Measurements from ENCODE around the gene NFATC2.

NFATC2 gene

DNA sequence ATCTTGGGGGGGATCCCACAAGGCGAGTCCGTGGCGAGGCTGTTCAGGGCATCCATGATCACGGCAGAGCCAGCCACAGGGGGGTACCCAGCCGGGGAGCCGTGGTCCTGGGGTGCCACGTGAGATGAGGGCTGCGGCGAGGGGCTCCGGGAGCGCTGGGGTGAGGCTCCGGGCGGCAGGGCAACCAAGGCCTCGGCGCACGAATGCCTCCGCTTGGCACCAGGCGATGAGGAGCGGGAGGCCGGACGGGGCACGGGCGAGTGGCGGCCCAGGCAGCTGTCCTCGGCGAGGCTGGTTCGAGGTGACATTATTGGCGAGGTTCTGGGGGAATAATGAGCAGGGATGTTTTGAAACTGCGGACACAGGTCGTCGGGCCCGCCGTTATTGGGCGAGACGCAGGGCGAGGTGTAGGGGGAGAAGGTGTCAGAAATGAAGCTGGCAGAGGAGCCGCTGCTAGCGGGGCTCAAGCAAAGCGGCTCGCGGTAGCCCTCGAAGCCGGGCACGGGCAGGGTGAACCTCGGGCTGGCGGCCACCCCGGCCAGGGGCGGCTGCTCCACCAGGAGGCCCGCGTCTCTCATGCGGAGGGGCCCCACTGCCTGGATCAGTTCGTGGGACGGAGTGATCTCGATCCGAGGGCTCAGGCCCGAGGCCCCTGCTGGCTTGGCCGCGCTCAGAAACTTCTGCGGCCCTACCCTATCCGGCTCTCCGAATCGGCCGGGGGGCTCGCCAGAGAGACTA, 19.1 kb downstream of the NFATC2 start:
- no peak overlapping the region for H3K4me3 ChIP-seq (ENCODE audit: severe bottlenecking)
- no peak overlapping the region for H3K27ac ChIP-seq (ENCODE audit: poor library complexity, severe bottlenecking)
- H3K36me3 ChIP-seq (ENCODE audit: low read depth), result no peaks in the 10 kb centered on the region
- DNase-seq (ENCODE audit: low spot score) (no peak), ATAC-seq (ENCODE audit: low read depth) (no peak)
- no peaks in the 10 kb centered on the region for H3K27me3 ChIP-seq (ENCODE audit: insufficient read depth, poor library complexity, severe bottlenecking)
- H3K9me3 ChIP-seq (ENCODE audit: severe bottlenecking), result no peaks in the 10 kb centered on the region
- TF ChIP-seq, protein P1, sequence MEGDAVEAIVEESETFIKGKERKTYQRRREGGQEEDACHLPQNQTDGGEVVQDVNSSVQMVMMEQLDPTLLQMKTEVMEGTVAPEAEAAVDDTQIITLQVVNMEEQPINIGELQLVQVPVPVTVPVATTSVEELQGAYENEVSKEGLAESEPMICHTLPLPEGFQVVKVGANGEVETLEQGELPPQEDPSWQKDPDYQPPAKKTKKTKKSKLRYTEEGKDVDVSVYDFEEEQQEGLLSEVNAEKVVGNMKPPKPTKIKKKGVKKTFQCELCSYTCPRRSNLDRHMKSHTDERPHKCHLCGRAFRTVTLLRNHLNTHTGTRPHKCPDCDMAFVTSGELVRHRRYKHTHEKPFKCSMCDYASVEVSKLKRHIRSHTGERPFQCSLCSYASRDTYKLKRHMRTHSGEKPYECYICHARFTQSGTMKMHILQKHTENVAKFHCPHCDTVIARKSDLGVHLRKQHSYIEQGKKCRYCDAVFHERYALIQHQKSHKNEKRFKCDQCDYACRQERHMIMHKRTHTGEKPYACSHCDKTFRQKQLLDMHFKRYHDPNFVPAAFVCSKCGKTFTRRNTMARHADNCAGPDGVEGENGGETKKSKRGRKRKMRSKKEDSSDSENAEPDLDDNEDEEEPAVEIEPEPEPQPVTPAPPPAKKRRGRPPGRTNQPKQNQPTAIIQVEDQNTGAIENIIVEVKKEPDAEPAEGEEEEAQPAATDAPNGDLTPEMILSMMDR (IDR thresholded peaks at IDR 0.05; ENCODE audit: poor library complexity, severe bottlenecking), result no peak
- H3K4me1 ChIP-seq (ENCODE audit: insufficient read depth, poor library complexity, severe bottlenecking), result no peaks in the 10 kb centered on the region

DNA sequence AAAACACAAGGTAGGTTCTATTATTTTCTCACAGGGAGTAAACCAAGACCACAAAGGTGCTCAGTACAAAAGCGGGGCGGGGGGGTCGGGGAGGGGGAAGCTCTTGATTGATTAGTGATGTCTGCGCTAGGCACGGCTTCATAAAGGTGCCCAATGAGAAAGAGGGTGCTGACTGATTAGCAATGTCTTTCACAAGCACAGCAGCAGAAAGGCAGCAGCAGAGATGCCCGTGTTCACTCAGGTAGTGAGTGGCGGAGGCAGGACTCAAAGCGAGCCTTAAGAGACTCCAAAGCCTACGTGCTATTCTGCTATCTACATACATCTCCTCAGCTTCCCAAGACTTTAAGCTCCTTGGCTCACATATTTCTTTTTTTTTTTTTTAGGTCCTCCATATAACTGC, 20.3 kb downstream of the NFATC2 start:
- Histone ChIP-seq H3K4me1 (ENCODE audit: insufficient read depth, poor library complexity, severe bottlenecking) (no peaks in the 10 kb centered on the region), H3K36me3 (ENCODE audit: low read depth) (no peaks in the 10 kb centered on the region), H3K9me3 (ENCODE audit: severe bottlenecking) (no peaks in the 10 kb centered on the region), H3K27me3 (ENCODE audit: insufficient read depth, poor library complexity, severe bottlenecking) (no peaks in the 10 kb centered on the region), H3K27ac (ENCODE audit: poor library complexity, severe bottlenecking) (no peak overlapping the region), H3K4me3 (ENCODE audit: severe bottlenecking) (no peak overlapping the region)
- TF ChIP-seq, protein P1 (IDR thresholded peaks at IDR 0.05; ENCODE audit: poor library complexity, severe bottlenecking), result no peak
- DNase-seq (ENCODE audit: low spot score) (no peak), ATAC-seq (ENCODE audit: low read depth) (no peak)

DNA sequence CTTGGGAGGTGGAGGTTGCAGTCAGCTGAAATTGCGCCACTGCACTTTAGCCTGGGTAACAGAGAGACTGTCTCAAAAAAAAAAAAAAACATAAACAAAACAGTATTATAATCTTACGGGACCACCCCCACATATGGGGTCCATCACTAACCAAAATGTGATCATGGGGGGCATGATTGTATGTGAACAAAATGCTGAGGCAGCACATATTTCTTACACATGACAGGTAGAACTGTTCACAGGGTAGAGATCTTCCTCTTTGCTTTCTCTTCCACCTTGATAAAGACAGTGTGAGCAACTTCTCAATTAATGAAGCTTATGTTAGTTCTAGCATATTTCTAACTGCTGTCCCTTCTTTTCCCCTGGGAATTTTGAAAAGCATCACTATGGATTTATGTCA, 24.7 kb downstream of the NFATC2 start:
- H3K4me1 ChIP-seq (ENCODE audit: insufficient read depth, poor library complexity, severe bottlenecking), result no peaks in the 10 kb centered on the region
- H3K27ac ChIP-seq (ENCODE audit: poor library complexity, severe bottlenecking), result no peak overlapping the region
- no peak overlapping the region for H3K4me3 ChIP-seq (ENCODE audit: severe bottlenecking)
- TF ChIP-seq, protein P1 (IDR thresholded peaks at IDR 0.05; ENCODE audit: poor library complexity, severe bottlenecking), result no peak
- no peaks in the 10 kb centered on the region for H3K36me3 ChIP-seq (ENCODE audit: low read depth)
- no peaks in the 10 kb centered on the region for H3K9me3 ChIP-seq (ENCODE audit: severe bottlenecking)
- DNase-seq (ENCODE audit: low spot score) (no peak), ATAC-seq (ENCODE audit: low read depth) (no peak)
- no peaks in the 10 kb centered on the region for H3K27me3 ChIP-seq (ENCODE audit: insufficient read depth, poor library complexity, severe bottlenecking)

DNA sequence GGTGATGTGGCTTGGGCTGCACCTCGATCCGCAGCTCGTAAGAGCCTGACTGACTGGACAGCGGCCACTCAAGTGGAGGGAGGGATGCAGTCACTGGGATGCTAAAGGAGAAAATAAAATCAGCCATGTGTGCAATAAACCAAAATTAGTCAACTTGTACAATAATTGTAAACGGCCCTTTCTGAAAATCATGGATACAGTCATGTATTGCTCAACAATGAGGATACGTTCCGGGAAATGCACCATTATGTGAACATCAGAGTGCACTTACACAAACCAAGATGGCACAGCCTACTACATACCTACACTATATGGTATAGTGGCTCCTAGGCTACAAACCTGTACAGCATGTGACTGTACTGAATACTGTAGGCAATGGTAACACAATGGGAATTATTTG, 25.7 kb downstream of the NFATC2 start:
- H3K36me3 ChIP-seq (ENCODE audit: low read depth), result no peaks in the 10 kb centered on the region
- ATAC-seq (ENCODE audit: low read depth) (no peak), DNase-seq (ENCODE audit: low spot score) (no peak)
- H3K4me1 ChIP-seq (ENCODE audit: insufficient read depth, poor library complexity, severe bottlenecking), result no peaks in the 10 kb centered on the region
- no peak overlapping the region for H3K27ac ChIP-seq (ENCODE audit: poor library complexity, severe bottlenecking)
- TF ChIP-seq, protein P1 (IDR thresholded peaks at IDR 0.05; ENCODE audit: poor library complexity, severe bottlenecking), result no peak
- H3K27me3 ChIP-seq (ENCODE audit: insufficient read depth, poor library complexity, severe bottlenecking), result no peaks in the 10 kb centered on the region
- no peak overlapping the region for H3K4me3 ChIP-seq (ENCODE audit: severe bottlenecking)
- H3K9me3 ChIP-seq (ENCODE audit: severe bottlenecking), result no peaks in the 10 kb centered on the region

DNA sequence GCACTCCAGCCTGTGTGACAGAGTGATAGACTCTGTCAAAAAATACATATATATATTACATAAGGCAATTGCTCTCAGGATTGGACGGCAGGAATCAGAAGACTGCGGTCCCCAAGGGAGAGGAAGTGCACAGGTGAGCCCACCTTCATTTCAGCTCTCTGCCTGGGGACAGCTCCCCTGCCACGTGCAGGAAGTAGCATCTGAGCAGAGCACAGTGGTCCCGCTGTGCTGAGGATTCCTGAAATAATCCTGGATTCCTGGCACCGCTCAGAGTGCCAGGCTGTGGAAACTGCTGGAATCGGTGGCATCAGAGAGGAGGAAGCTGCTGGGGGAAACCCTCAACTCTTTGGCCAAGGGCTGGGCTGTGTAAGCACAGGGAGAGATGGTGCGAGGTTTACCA, 27.7 kb downstream of the NFATC2 start:
- H3K4me3 ChIP-seq (ENCODE audit: severe bottlenecking), result no peak overlapping the region
- no peaks in the 10 kb centered on the region for H3K4me1 ChIP-seq (ENCODE audit: insufficient read depth, poor library complexity, severe bottlenecking)
- TF ChIP-seq, protein P1 (IDR thresholded peaks at IDR 0.05; ENCODE audit: poor library complexity, severe bottlenecking), result no peak
- ATAC-seq (ENCODE audit: low read depth) (no peak), DNase-seq (ENCODE audit: low spot score) (no peak)
- H3K9me3 ChIP-seq (ENCODE audit: severe bottlenecking), result no peaks in the 10 kb centered on the region
- H3K36me3 ChIP-seq (ENCODE audit: low read depth), result no peaks in the 10 kb centered on the region
- H3K27ac ChIP-seq (ENCODE audit: poor library complexity, severe bottlenecking), result no peak overlapping the region
- H3K27me3 ChIP-seq (ENCODE audit: insufficient read depth, poor library complexity, severe bottlenecking), result no peaks in the 10 kb centered on the region

Data from RWPE2 (cell line).